ENCODE measurements around the gene TMC3. TPM values are rescaled to one million over a fixed set of nuclear protein-coding genes. Genes with fewer than 3 reads are reported as not detected.
"Not testable (repeated sequence)": the region's sequence is repeated elsewhere in the genome, so short reads cannot be mapped to it uniquely, and the experiment has no call there.

The TMC3 gene
- total RNA-seq, 1 donor from 2014 or later: not detected

GRCh38 chr15:81357180-81357686 is 16.8 kb downstream of the TMC3 start:
- intact Hi-C loops (cut with micrococcal nuclease): no loop called here
- peaks cover 8% of the 10 kb centered on the region for H3K27me3 Mint-ChIP-seq (ENCODE audit: low read depth)
- no peaks in the 10 kb centered on the region for H3K9me3 Mint-ChIP-seq
- no peak overlapping the region for H3K4me3 Mint-ChIP-seq (ENCODE audit: low read depth)
- no peaks in the 10 kb centered on the region for H3K36me3 Mint-ChIP-seq (ENCODE audit: low read depth)
- no peak overlapping the region for H3K27ac Mint-ChIP-seq
- H3K4me1 Mint-ChIP-seq (ENCODE audit: low read depth): no peaks in the 10 kb centered on the region
- DNase-seq (ENCODE audit: low spot score): no peak

DNA sequence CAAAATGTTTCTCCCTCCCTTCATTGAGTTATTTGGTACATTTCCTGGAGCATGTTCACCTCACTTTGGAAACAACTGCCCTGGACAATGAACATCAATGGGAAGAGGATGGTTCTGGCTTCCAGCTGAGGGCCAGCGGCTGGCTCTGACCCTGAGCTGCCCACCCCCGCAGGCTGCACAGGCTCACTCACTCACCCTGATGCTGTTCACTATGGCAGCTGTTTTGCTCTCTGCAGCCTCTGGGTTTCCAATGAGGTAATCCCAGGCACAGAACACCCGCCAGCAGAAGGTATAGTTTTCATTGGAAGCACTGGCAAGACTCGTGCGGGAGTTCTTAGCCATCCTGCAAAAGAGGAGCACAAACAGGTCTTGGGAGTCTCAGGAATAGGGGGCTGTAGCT is 17.8 kb downstream of the TMC3 start:
- Mint-ChIP-seq H3K27ac (no peak overlapping the region), H3K36me3 (ENCODE audit: low read depth) (no peaks in the 10 kb centered on the region), H3K27me3 (ENCODE audit: low read depth) (peaks cover 8% of the 10 kb centered on the region), H3K9me3 (no peaks in the 10 kb centered on the region), H3K4me3 (ENCODE audit: low read depth) (no peak overlapping the region), H3K4me1 (ENCODE audit: low read depth) (no peaks in the 10 kb centered on the region)
- intact Hi-C loops (cut with micrococcal nuclease): no loop called here
- no peak for DNase-seq (ENCODE audit: low spot score)

- peaks cover under 1% of the 10 kb centered on the region for H3K4me1 Mint-ChIP-seq (ENCODE audit: low read depth)
- no peak overlapping the region for H3K4me3 Mint-ChIP-seq (ENCODE audit: low read depth)
- no peaks in the 10 kb centered on the region for H3K9me3 Mint-ChIP-seq
- DNase-seq (ENCODE audit: low spot score): no peak
- peaks cover 8% of the 10 kb centered on the region for H3K27me3 Mint-ChIP-seq (ENCODE audit: low read depth)
- H3K36me3 Mint-ChIP-seq (ENCODE audit: low read depth): no peaks in the 10 kb centered on the region
- H3K27ac Mint-ChIP-seq: no peak overlapping the region
- intact Hi-C loops (cut with micrococcal nuclease): no loop called here
Measured at GRCh38 chr15:81351651-81352050, 22.4 kb downstream of the TMC3 start.

GRCh38 chr15:81349271-81349670 is 24.7 kb downstream of the TMC3 start:
- H3K27me3 Mint-ChIP-seq (ENCODE audit: low read depth): peaks cover 4% of the 10 kb centered on the region
- no peak overlapping the region for H3K4me3 Mint-ChIP-seq (ENCODE audit: low read depth)
- no peak for DNase-seq (ENCODE audit: low spot score)
- H3K36me3 Mint-ChIP-seq (ENCODE audit: low read depth): no peaks in the 10 kb centered on the region
- no peaks in the 10 kb centered on the region for H3K9me3 Mint-ChIP-seq
- peaks cover 2% of the 10 kb centered on the region for H3K4me1 Mint-ChIP-seq (ENCODE audit: low read depth)
- H3K27ac Mint-ChIP-seq: no peak overlapping the region
- intact Hi-C loops (cut with micrococcal nuclease): no loop called here

- DNase-seq (ENCODE audit: low spot score); intact Hi-C loops (cut with micrococcal nuclease); H3K27ac Mint-ChIP-seq; H3K36me3 Mint-ChIP-seq (ENCODE audit: low read depth); H3K27me3 Mint-ChIP-seq (ENCODE audit: low read depth); H3K4me1 Mint-ChIP-seq (ENCODE audit: low read depth); H3K4me3 Mint-ChIP-seq (ENCODE audit: low read depth); H3K9me3 Mint-ChIP-seq: not testable (repeated sequence)
Measured at GRCh38 chr15:81348691-81349090, 25.3 kb downstream of the TMC3 start.

- no peak overlapping the region for H3K27ac Mint-ChIP-seq
- H3K4me1 Mint-ChIP-seq (ENCODE audit: low read depth): peaks cover 2% of the 10 kb centered on the region
- H3K9me3 Mint-ChIP-seq: no peaks in the 10 kb centered on the region
- H3K36me3 Mint-ChIP-seq (ENCODE audit: low read depth): no peaks in the 10 kb centered on the region
- DNase-seq (ENCODE audit: low spot score): no peak
- H3K4me3 Mint-ChIP-seq (ENCODE audit: low read depth): no peak overlapping the region
- H3K27me3 Mint-ChIP-seq (ENCODE audit: low read depth): peaks cover 4% of the 10 kb centered on the region
- intact Hi-C loops (cut with micrococcal nuclease): no loop called here
Measured at GRCh38 chr15:81347910-81348309, 26.1 kb downstream of the TMC3 start.

DNA sequence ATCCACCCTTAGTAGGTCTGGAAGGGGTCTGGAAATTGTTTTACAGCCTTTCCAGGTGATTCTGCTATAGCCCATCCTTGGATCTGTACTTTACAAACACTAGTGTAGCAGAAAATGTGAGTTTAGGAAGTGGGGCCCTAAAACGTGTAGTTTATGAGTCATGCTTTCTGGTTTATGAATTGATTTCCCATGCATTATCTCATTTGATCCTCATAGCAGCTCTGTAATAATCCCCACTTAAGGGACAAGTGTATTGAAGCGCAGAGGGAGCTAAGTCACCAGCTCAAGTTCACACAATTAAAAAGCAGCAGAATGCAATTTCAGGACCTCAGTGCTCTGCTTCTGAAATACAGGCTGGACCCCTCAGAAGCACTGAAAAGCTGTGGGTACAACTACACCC is 27.4 kb downstream of the TMC3 start:
- no peaks in the 10 kb centered on the region for H3K36me3 Mint-ChIP-seq (ENCODE audit: low read depth)
- H3K27me3 Mint-ChIP-seq (ENCODE audit: low read depth): peaks cover 4% of the 10 kb centered on the region
- no peak overlapping the region for H3K4me3 Mint-ChIP-seq (ENCODE audit: low read depth)
- peaks cover 2% of the 10 kb centered on the region for H3K4me1 Mint-ChIP-seq (ENCODE audit: low read depth)
- no peak for DNase-seq (ENCODE audit: low spot score)
- intact Hi-C loops (cut with micrococcal nuclease): no loop called here
- no peaks in the 10 kb centered on the region for H3K9me3 Mint-ChIP-seq
- H3K27ac Mint-ChIP-seq: no peak overlapping the region

DNA sequence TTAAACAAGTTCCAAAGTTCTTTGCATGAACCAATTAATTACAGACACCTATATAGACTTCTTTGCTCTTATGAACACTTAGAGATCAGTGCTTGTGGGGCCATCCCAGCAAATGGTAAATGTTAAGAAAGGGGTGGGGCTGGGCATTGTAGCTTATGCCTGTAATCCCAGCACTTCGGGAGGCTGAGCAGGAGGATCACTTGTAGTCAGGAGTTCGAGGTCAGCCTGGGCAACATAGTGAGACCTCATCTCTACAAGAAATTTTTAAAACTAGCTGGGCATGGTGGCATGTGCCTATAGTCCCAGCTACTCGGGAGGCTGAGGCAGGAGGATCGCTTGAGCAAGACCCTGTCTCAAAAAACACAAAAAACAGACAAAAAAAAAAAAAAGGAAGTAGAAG is 30.6 kb downstream of the TMC3 start:
- Mint-ChIP-seq H3K4me3 (ENCODE audit: low read depth) (no peak overlapping the region), H3K36me3 (ENCODE audit: low read depth) (no peaks in the 10 kb centered on the region), H3K4me1 (ENCODE audit: low read depth) (peaks cover 2% of the 10 kb centered on the region), H3K27me3 (ENCODE audit: low read depth) (peaks cover 7% of the 10 kb centered on the region), H3K27ac (no peak overlapping the region), H3K9me3 (no peaks in the 10 kb centered on the region)
- intact Hi-C loops (cut with micrococcal nuclease): no loop called here
- no peak for DNase-seq (ENCODE audit: low spot score)

DNA sequence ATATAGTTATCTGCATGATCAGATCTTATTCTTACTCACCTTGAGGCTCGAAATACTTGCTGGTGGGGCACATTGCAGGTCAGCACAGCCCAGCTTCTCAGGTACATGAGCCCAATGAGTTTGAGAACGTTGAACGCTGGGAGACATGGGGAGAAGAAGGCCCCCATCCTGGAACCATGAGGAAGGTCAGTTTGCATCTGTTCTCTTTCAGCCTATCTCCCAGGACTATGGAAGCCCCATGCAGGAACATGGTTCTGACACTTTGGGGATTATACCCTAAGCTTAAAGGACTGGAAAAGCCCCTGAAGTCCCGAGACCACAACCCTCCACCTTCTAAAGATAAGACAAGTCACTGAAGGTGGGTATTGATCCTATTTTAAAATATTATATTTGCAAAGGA is 32.7 kb downstream of the TMC3 start:
- Mint-ChIP-seq H3K4me1 (ENCODE audit: low read depth) (peaks cover 2% of the 10 kb centered on the region), H3K36me3 (ENCODE audit: low read depth) (no peaks in the 10 kb centered on the region), H3K4me3 (ENCODE audit: low read depth) (no peak overlapping the region), H3K27me3 (ENCODE audit: low read depth) (peaks cover 9% of the 10 kb centered on the region), H3K27ac (no peak overlapping the region), H3K9me3 (no peaks in the 10 kb centered on the region)
- intact Hi-C loops (cut with micrococcal nuclease): no loop called here
- DNase-seq (ENCODE audit: low spot score): no peak

DNA sequence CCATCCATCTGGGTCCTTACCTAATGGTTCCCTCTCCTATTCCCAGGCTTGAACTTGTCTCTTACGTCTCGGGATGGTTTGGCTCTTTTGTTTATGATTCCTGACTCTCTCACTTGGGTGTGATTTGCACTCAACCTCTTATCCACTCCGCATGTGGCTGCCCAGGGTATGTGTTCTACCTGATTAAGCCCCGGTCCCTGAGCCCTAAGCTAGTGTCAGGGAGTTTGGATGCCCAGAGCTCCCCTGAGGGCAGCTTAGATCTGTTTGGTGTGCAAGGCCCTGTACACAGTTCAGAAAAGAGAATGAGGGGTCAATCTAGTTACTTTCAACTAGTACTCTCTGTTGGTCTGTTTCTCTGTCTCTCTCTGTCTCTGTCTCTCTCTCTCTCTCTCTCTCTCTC is 34.2 kb downstream of the TMC3 start:
- Mint-ChIP-seq H3K4me3 (ENCODE audit: low read depth) (no peak overlapping the region), H3K4me1 (ENCODE audit: low read depth) (peaks cover 2% of the 10 kb centered on the region), H3K9me3 (no peaks in the 10 kb centered on the region), H3K27ac (no peak overlapping the region), H3K36me3 (ENCODE audit: low read depth) (no peaks in the 10 kb centered on the region), H3K27me3 (ENCODE audit: low read depth) (peaks cover 9% of the 10 kb centered on the region)
- intact Hi-C loops (cut with micrococcal nuclease): no loop called here
- DNase-seq (ENCODE audit: low spot score): no peak

DNA sequence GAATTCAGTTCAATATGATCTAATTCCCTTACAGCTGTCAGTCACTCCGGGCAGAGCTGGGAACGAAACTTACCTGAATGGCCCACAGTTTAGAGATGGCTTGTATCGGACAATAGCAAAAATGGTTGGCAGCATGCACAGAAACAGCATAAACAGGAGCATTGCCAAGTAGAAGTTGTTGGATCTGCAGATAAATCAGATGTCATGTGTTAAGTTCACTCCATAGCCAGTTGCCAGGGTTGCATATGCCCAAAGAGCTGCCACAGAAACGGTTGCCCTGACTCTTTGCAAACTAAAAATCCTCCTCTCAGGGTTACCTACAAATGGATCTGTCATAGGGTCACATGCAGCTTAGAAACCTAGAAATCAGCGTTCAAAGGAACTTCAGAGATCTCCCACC is 34.7 kb downstream of the TMC3 start:
- no peaks in the 10 kb centered on the region for H3K36me3 Mint-ChIP-seq (ENCODE audit: low read depth)
- peaks cover 9% of the 10 kb centered on the region for H3K27me3 Mint-ChIP-seq (ENCODE audit: low read depth)
- H3K9me3 Mint-ChIP-seq: no peaks in the 10 kb centered on the region
- H3K4me3 Mint-ChIP-seq (ENCODE audit: low read depth): no peak overlapping the region
- H3K4me1 Mint-ChIP-seq (ENCODE audit: low read depth): peaks cover 2% of the 10 kb centered on the region
- no peak for DNase-seq (ENCODE audit: low spot score)
- no peak overlapping the region for H3K27ac Mint-ChIP-seq
- intact Hi-C loops (cut with micrococcal nuclease): no loop called here

DNA sequence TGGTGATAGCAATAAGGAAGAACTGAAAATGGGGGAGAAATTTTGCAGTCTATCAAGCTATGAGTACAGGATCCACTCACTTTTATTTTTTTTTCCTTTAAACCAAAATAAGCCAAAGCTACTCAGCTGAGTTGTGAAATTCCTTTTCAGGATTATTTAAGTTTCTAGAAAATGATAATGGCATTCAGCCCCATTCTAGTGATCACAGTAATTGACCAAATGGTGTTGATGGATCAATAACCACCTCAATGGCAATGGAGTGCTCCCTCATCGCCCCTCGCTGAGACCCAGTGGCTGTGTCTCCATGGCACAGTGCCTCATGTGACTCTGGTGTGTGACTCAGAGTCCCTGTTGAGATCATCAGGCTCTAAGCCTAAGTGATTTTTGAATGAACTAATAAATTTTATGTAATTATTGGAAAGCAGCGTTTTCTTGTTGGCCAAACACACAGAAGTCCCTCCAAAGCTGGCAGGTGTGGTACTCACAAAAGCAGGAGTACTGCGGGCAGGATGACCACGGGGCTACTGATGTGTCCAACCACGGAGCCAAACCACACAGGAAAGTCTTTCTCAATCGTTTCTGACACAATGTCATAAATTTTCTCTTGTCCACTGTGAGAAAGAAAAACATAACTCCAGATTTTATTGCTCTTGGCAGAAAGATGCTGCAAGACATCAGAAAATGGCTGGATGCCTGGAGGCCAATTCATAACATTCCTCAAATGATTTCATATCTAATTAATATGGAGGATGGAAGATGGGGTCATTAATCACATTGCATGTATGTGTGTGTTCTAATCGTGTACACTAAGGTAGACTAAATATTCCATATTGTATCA is 35.6 kb downstream of the TMC3 start:
- Mint-ChIP-seq H3K27me3 (ENCODE audit: low read depth) (peaks cover 9% of the 10 kb centered on the region), H3K36me3 (ENCODE audit: low read depth) (no peaks in the 10 kb centered on the region), H3K4me3 (ENCODE audit: low read depth) (no peak overlapping the region), H3K9me3 (no peaks in the 10 kb centered on the region), H3K27ac (no peak overlapping the region), H3K4me1 (ENCODE audit: low read depth) (peaks cover 2% of the 10 kb centered on the region)
- intact Hi-C loops (cut with micrococcal nuclease): no loop called here
- DNase-seq (ENCODE audit: low spot score): no peak

DNA sequence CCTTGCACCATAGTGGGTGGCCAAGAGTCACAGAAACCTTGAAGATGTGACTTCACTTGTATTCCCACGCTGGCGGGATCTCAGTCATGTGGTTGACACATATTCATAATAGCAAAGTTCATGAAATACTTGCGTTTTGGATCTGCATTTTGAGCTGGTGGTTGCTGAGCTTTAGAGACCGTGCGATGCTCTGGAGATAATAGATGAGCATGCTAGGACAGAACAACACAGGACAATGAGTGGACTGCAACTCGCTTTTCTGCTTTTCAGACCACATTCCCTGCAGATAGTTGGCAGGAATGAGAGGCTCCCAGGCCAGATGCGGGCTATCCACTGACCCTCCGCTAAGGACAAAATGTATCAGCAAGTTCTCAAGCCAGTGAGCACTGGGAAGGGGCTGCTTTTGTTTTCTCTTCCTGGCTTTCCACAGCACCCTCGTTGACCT is 36.3 kb downstream of the TMC3 start:
- no peak overlapping the region for H3K27ac Mint-ChIP-seq
- H3K4me1 Mint-ChIP-seq (ENCODE audit: low read depth): peaks cover 2% of the 10 kb centered on the region
- peaks cover 9% of the 10 kb centered on the region for H3K27me3 Mint-ChIP-seq (ENCODE audit: low read depth)
- H3K4me3 Mint-ChIP-seq (ENCODE audit: low read depth): no peak overlapping the region
- H3K9me3 Mint-ChIP-seq: no peaks in the 10 kb centered on the region
- H3K36me3 Mint-ChIP-seq (ENCODE audit: low read depth): no peaks in the 10 kb centered on the region
- DNase-seq (ENCODE audit: low spot score): no peak
- intact Hi-C loops (cut with micrococcal nuclease): loop anchor here (2.0 kb wide), 1 partner anchor 45 kb away; no protein-coding TSS in a partner anchor

All from activated T-helper 2 cell treated with anti-CD3 and anti-CD28 coated beads, Interferon-gamma antibody, Interleukin-2, Interleukin-4, amounts not matched to agents 10 μg/mL and 5 μg/mL and 100 μg/mL, durations not matched to agents 14 hours and 24 hours and 36 hours (primary cell).